ENCODE data around the gene FOSL1.

Gene FOSL1

DNA sequence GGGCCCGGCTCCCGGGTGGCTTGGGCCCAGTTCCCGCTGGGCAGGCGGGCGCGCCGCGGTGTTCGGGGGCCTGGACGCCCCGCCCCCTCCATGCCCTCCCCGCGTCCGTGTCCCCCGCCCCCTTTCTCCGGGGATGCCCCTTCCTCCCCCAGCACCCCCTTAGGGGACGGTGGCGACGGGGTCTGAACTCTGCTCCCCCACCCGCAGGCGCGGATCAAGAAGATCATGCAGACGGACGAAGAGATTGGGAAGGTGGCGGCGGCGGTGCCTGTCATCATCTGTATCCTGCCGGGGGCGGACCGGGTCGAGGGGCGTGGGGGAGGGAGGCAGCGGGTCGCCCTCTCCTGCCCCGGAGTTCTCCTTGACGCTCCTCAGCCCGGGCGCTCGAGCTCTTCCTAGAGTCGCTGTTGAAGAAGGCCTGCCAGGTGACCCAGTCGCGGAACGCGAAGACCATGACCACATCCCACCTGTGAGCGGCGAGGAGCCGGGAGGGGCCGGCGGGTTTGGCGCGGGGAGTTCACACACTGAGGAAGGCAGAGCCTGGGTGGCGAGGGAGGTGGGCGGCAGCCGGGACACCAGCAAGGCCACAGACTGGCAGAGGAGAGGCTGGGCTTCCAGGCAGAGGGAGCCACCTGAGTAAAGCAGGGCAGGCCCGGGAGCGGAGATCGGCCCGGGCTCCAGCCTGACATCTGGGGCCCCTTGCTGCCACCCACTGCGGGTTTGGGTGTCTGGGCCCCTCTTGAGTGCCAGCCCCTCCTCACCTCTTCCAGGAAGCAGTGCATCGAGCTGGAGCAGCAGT, 19.6 kb upstream of the FOSL1 start:
- peak; percentile 47 to 54 (median 52) for DNase-seq

DNA sequence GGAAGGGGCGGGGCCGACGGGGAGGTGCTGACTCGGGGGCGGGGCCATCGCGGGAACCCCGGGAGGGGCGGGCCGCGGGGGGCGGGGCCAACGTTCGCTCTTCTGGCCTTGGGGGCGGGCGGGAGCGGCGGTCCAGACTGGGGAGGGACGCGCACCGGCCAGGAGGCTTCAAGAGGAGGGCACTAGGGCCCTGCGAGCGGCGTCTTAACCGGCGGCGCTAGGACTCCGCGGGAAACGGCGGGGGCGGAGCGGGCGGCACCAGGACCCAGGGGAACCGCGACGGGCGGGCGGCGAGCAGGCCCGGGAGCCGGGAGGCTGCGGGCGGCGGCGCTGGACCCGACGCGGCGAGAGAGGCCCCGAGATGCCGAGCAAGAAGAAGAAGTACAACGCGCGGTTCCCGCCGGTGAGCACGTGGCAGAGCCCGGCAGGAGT, 19.0 kb upstream of the FOSL1 start, which contains the start of gene DRAP1:
TSS of gene DRAP1 (plus strand) at position 286 of the 432 bp plus-strand sequence. CDS start at position 362, 76 bp downstream.
- peak; percentile 98 to 100 (median 99) for DNase-seq

DNA sequence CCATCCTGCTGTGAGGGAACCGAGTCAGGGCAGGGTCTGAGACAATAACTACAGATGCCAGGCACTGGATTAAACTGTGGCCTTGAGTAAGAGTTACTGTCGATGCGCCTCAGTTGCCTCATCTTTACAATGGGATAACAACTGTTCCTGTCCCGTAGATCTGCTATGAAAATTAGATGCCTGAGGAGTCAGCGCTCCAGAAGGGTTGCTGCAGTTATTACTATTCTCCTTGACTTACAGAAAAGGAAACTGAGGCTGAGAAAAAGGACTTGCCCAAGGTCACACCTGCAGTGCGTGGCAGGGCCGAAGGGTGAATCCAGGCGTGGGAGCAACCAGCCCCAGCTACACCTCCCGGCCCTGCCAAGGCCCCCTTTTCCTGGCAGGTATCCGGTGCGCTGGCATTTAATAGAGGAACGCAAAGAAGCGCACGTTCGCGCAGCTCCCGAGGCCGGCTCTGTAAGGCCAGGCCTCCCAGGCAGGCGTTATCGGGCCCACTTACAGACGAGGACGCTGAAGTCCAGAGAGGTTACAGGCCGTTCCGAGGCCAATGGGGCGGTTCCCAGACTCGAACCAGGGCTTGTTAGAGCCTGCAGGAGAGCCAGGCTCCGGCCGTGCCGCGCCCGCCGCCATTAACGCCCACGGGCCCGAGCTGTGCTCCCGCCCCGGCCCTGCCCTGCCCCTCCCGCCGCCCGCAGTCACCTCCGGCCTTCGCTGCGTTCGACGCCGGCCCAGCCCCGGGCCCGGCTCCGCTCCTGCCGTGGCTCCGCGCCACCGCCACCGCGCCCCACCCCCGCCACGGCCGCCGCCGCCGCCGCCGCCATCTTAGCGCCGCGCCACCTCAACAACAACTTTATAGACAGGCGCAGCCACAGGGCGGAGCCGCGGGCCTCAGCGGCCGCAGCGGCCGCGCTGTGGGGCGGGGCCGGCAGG, 18.3 kb upstream of the FOSL1 start, which contains the start of gene C11orf68:
TSS of gene C11orf68 (minus strand) at position 852 of the 930 bp plus-strand sequence. CDS start at position 821, 31 bp downstream.
- DNase-seq: no peak

GRCh38 chr11:65917434-65918210, 17.4 kb upstream of the FOSL1 start:
- DNase-seq: no peak

- DNase-seq: no peak
Observed at GRCh38 chr11:65917077-65917433, 16.9 kb upstream of the FOSL1 start.

DNA sequence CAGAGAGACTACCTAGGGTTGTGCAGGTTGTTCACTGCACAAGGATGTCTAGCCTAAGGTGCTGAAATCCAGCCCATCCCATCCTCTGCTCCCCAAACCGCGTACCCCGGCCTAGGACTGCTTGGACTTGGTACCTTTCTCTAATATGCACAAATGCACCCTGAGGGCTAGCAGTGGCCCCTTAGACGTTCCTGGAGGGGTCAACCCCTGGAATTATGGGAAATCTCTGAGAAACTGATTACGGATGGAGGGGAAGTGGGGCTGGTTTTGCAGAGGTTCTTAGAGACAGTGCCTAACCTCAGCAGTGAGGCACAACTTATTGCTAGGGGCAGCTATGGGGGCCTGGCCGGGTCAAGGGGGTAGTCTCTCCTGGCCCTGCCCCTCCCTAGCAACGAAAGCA, 16.2 kb upstream of the FOSL1 start:
- no peak for DNase-seq

DNA sequence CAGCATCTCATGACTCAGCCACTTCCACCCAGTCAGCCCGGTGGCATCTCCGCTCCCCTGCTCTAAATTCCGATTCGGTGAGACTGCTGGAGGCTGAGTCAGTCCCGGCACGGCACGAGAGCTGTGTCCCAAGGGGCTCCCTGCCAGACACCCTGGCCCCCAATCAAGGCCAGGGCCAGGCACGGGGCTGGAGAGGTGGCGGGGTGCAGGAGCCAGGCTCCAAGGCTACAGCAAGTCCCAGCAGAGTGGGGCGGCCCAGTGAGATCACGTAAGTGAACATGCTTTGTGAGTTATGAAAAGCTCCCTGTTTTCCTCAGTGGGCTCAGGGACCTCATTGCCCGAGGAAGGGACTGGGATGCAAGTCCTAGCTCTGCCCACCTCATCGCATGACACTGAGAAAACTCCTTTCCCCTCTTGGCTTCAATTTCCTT, 15.6 kb upstream of the FOSL1 start:
- DNase-seq: no peak

DNA sequence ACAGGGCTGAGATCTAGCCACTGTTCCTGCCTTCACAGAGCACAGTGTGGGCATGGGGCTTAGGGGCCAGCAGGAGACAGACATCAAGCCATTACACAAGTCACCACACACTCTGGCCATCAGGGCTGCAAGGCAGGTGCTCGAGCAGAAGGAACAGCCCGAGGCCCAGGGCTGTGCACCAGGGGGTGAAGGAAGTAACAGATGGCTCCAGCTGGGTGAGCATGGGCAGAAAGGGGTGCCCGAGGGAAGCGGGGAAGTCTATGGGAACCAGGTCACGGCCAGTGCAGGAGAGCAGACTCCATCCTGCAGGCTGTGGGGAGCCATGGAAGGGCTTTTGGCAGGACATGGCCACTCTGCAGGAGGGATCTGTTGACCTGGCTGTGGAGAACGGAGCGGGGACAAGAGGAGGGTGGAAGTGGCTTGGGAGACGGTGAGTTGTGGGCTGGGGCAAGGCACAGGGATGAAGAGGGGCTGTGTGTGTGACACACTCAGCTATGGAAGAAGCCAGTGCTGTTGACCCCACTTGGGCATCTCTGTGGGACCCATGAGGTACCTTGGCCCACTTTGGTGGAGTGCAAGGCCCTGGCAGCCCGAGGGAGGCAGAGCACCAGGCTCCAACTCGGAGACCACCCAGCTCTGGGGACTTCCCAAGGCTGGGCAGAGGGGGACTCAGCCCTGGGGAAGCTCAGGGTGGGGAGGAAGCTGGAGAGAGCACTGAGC, 15.1 kb upstream of the FOSL1 start:
- no peak for DNase-seq

GRCh38 chr11:65912845-65913244, 12.7 kb upstream of the FOSL1 start:
- DNase-seq: no peak

DNA sequence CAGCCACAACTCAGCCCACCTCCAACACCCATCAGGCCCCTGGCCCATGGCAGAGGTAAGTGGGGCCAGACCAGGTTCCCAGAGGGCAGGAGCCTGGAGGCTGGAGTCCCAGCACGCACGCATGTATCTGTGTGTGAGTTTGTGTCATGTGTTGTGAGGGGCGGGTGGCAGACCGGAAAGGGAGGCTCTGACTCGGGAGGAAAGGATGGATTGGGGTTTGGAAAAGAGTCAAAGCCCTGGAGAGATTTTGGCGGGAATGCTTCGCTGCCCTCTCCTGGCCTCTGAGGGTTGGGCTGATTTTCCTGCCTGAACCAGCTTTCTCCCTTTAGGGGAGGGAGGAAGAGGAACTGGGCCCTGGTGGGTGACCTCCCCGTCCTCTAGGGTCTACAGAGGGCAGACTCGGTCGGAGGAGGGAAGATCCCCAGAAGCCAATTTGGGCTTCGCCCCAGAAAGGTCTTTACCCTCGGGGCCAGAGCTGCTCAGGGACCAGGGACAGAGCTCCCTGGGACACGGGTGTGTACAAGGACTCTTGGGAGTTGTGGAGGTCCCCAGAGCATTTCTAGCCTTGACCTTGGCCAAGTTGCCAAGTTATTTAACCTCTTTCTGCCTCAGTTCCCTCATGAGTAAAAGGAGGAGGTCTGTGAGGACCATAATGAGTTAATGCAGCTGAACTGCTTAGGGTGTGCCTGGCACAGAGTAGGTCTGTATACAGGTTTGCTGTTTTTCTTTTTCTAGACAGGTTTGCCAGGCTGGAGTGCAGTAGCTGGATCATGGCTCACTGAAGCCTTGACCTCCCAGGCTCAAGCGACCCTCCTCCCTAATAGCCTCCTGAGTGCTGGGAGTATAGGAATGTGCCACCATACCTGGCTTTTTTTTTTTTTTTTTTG, 11.7 kb upstream of the FOSL1 start:
- no peak for DNase-seq

GRCh38 chr11:65907878-65908277, 7.7 kb upstream of the FOSL1 start:
- DNase-seq: no peak

- DNase-seq: no peak
Observed at GRCh38 chr11:65906602-65907001, 6.4 kb upstream of the FOSL1 start.

DNA sequence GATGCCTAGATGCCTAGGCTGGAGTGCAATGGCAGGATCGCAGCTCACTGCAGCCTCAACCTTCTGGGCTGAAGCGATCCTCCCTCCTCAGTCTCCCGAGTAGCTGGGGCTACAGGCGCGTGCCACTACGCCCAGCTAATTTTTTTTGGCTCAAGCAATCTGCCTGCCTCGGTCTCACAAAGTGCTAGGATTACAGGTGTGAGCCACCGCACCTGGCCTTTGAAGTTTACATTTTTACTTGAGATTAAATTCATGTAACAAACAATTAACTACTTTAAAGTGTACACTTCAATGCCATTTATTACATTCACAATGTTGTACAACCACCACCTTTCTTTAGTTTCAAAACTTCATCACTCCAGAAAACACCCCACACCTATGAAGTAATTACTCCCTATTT, 3.5 kb upstream of the FOSL1 start:
- no peak for DNase-seq

DNA sequence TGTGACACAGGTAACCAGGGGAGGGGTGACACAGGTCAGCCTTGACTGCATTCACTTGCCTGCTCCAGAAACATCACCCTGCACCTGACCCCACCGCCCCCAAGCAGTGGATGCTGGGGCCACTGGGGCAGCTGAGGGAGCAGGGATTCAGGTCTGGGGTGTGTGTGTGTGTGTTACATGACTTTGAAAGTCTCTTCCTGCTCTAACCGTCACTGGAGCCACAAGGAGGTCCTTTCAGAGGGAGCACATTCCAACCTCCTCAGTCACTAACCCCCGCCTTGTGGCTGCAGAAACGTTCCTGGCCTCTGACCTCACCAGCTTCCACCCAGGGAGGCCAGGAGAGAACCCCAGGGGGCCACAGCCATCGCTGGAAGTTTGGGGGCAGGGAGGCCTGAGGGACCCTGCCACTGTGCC, 2.9 kb upstream of the FOSL1 start:
- DNase-seq: no peak

GRCh38 chr11:65900899-65901180, 652 bp upstream of the FOSL1 start:
- DNase-seq: no peak

GRCh38 chr11:65899356-65900124, 648 bp downstream of the FOSL1 start:
- DNase-seq: peak in 2 of 4 experiments; percentile 54 to 63

- no peak for DNase-seq
Observed at GRCh38 chr11:65898656-65899355, 1.4 kb downstream of the FOSL1 start.

DNA sequence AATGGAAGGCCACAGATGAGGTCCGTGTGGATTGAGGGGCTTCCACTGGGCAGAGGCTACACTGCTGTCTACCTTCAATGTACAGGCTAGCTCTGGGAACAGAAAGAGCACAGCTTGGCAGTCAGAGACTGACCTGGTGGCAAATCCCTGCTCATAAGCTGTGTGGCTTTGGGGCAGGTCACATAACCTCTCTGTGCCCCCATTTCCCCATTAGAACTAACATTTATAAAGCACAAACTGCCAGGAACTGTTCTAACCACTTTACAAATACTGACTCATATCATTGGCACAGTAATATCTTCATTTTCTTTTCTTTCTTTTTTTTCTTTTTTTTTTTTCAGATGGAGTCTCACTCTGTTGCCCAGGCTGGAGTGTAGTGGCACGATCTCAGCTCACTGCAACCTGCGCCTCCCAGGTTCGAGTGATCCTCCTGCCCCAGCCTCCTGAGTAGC, 3.1 kb downstream of the FOSL1 start:
- no peak for DNase-seq

Measured in activated CD4-positive, CD25-positive, alpha-beta regulatory T cell (primary cell).